Measurements from ENCODE around the gene ADCY2.

GRCh38 chr5:7488734-7489133 is 92.8 kb downstream of the ADCY2 start:
- TF ChIP-seq CTCF (conservative IDR thresholded peaks at IDR 0.05; ENCODE audit: low read length) (no peak), EZH2phosphoT487 (IDR thresholded peaks at IDR 0.05; ENCODE audit: borderline replicate concordance, low read depth, low read length) (no peak)

Data from OCI-LY7 (cell line).